GM12878 (cell line): ENCODE results near the gene CYP3A4. TPM values are rescaled to one million over a fixed set of nuclear protein-coding genes. Genes with fewer than 3 reads are reported as not detected.

Experiments used
- FOXM1 ChIP-seq: IDR thresholded peaks from 2 replicates; pipeline ENCODE4 v1.6.1; 2012; ENCODE audit warnings: low read depth, mild to moderate bottlenecking, inconsistent platforms, low read length, moderate library complexity
- IRF4 ChIP-seq: IDR thresholded peaks from 2 replicates; pipeline ENCODE4 v1.6.1; 2011; ENCODE audit warnings: low read depth, low read length
- MYB ChIP-seq: fragments of 150-350 bp; IDR thresholded peaks from 2 replicates; pipeline ENCODE4 v1.6.1; 2014; ENCODE audit warnings: mild to moderate bottlenecking, low read depth, low read length, borderline replicate concordance
- POLR2A ChIP-seq: IDR thresholded peaks from 2 replicates; pipeline ENCODE4 v1.6.1; 2011; ENCODE audit warnings: low read depth, mild to moderate bottlenecking, low read length
- RELA ChIP-seq: fragments of 450-650 bp; IDR thresholded peaks from 2 replicates; pipeline ENCODE4 v1.8.0; 2014; ENCODE audit warnings: borderline replicate concordance; ENCODE audit not compliant: partially characterized antibody
- TBL1XR1 ChIP-seq: IDR thresholded peaks from 2 replicates; pipeline ENCODE4 v1.6.1; 2012; ENCODE audit warnings: low read depth, low read length, improper control_type of control experiment
- TCF7 ChIP-seq: IDR thresholded peaks from 2 replicates; pipeline ENCODE4 v1.6.1; 2014; ENCODE audit warnings: antibody characterized with exemption, borderline replicate concordance
- ZNF592 ChIP-seq: fragments of 450-650 bp; IDR thresholded peaks from 2 replicates; pipeline ENCODE4 v1.6.1; 2017; ENCODE audit warnings: mild to moderate bottlenecking, moderate library complexity
- polyA plus RNA-seq, 11 experiments: library from polyadenylated mRNA; depleted of rRNA in 4 of 11; unstranded in 6 of 11; stranded (reverse) in 5 of 11; fragments of >200 nt; fragmentation: Nextera tagmentation in 4 of 11; fragmentation: Illumina TruSeq in 1 of 11; extraction: Ambion mirVana in 4 of 11; extraction: Trizol in 1 of 11; gene quantifications; 1 replicate in 1 of 11; 2 replicates in 10 of 11; pipeline versions ENCODE4 v1.2.1 to v1.2.3, GENCODE V29; 2011 to 2016; ENCODE audit warnings: inconsistent platforms in 2 of 11, missing spikeins in 2 of 11, low read depth in 1 of 11
- total RNA-seq, 4 experiments: library from RNA; depleted of rRNA in 3 of 4; stranded (reverse); fragments of >200 nt in 3 of 4; fragmentation: Illumina TruSeq in 1 of 4; extraction: Trizol in 1 of 4; gene quantifications; 2 replicates each; pipeline versions ENCODE4 v1.2.1 to v1.2.3, GENCODE V29; 2013 to 2021

Gene CYP3A4
- total and polyA plus RNA-seq, 10 of the 15 experiments (the other 5 are each of a cell fraction or from before 2014, with no cell fraction given) = 0.02 to 0.21 (median 0.04) TPM; not detected in 7

DNA sequence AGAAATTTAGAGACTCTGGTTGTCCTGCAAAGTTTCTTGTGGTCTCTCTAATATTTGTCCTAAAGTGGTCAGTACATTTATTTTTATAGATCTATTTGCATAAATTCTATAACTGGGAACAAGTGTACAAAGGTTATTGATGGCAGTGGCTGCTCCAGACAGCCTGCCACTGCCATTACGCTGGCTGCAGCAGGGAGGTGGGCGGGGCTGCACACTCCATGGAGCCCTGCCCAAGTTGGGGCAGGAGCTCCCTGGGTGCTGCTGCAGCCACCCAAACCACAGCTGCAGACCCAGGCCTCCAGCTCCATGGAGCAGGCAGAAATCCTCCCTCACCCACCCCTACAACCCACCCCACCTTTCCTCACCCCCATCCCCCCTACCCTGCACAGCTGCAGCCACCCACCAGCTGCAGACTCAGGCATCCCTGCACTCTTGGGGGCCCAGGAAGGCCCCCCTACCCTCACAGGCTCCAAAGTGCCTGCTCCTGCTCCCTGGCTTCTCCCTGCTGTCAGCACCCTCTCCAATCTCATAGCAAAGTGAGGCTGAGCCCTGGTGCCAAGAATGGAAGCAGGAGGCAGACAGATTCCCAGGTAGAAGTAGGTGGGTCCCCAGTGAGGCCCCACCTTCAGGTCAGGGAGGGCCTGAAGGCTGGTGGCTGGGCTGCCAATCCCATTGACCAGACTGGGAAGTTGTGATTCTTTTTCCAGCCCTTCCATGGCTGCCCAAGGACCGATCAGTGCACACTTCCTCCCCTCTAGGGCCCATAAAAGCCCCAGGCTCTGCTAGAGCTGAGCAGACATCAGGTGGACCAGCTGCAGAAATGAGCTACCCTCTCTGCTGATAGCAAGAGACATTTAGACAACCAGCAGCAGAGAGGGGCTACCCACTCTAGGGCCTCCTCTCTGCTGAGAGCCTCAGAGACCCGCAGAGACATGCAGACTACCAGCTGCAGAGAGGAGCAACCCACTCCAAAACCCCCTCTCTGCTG lies 39.0 kb upstream of the CYP3A4 start (continued):
- TF ChIP-seq ZNF592 (no peak), FOXM1 (no peak), IRF4 (no peak), MYB (no peak), RELA (no peak), POLR2A (no peak), TCF7 (no peak), TBL1XR1 (no peak)
